ENCODE measurements around the gene TMED5.

GRCh38 chr1:93171549-93172034 is 8.6 kb downstream of the TMED5 start:
- no peak for TF ChIP-seq CTCF (IDR thresholded peaks at IDR 0.05)
- TF ChIP-seq POLR2A (IDR thresholded peaks at IDR 0.05): no peak
